ENCODE results near the gene KCNT2.

KCNT2 gene

GRCh38 chr1:196442366-196442765, 165.9 kb downstream of the KCNT2 start:
- FAIRE-seq, result no peak

- FAIRE-seq, result no peak
These were observed 167.5 kb downstream of the KCNT2 start for GRCh38 chr1:196440711-196441110.

- no peak for FAIRE-seq
These were observed 169.9 kb downstream of the KCNT2 start for GRCh38 chr1:196438329-196438728.

GRCh38 chr1:196437671-196438070, 170.6 kb downstream of the KCNT2 start:
- FAIRE-seq, result no peak

- no peak for FAIRE-seq
These were observed 175.2 kb downstream of the KCNT2 start for GRCh38 chr1:196433000-196433399.

GRCh38 chr1:196427976-196428734, 180.1 kb downstream of the KCNT2 start:
- FAIRE-seq, result no peak

- FAIRE-seq, result no peak
These were observed 182.7 kb downstream of the KCNT2 start for GRCh38 chr1:196425513-196425912.

- no peak for FAIRE-seq
These were observed 184.6 kb downstream of the KCNT2 start for GRCh38 chr1:196423612-196424011.

GRCh38 chr1:196418772-196419171, 189.5 kb downstream of the KCNT2 start:
- no peak for FAIRE-seq

GRCh38 chr1:196415978-196416377, 192.3 kb downstream of the KCNT2 start:
- FAIRE-seq, result no peak

- no peak for FAIRE-seq
These were observed 195.9 kb downstream of the KCNT2 start for GRCh38 chr1:196412326-196412725.

- FAIRE-seq, result no peak
These were observed 197.5 kb downstream of the KCNT2 start for GRCh38 chr1:196410768-196411167.

- FAIRE-seq, result no peak
These were observed 198.7 kb downstream of the KCNT2 start for GRCh38 chr1:196409586-196409985.

GRCh38 chr1:196407358-196408051, 200.7 kb downstream of the KCNT2 start:
- no peak for FAIRE-seq

GRCh38 chr1:196405839-196406238, 202.4 kb downstream of the KCNT2 start:
- FAIRE-seq, result no peak

- no peak for FAIRE-seq
These were observed 204.2 kb downstream of the KCNT2 start for GRCh38 chr1:196403803-196404690.

GRCh38 chr1:196401891-196402290, 206.3 kb downstream of the KCNT2 start:
- no peak for FAIRE-seq

GRCh38 chr1:196401452-196401833, 206.8 kb downstream of the KCNT2 start:
- no peak for FAIRE-seq

GRCh38 chr1:196400478-196401451, 207.5 kb downstream of the KCNT2 start:
- no peak for FAIRE-seq

GRCh38 chr1:196399713-196400112, 208.5 kb downstream of the KCNT2 start:
- no peak for FAIRE-seq

- FAIRE-seq, result no peak
These were observed 214.5 kb downstream of the KCNT2 start for GRCh38 chr1:196393742-196394141.

GRCh38 chr1:196393282-196393681, 215.0 kb downstream of the KCNT2 start:
- FAIRE-seq, result no peak

Measured in A204.1 (cell line).